GM18867 (cell line): Measurements from ENCODE around the gene APLN.

Source experiments
- ATAC-seq: cut with Tn5 transposase; IDR thresholded peaks from one replicate; pipeline ENCODE4 v1.9.1; 2021; ENCODE audit warnings: mild to moderate bottlenecking, moderate library complexity; ENCODE audit not compliant: unreplicated experiment

Gene APLN

GRCh38 chrX:129599996-129600395 lies 54.8 kb downstream of the APLN start:
- no peak for ATAC-seq

DNA sequence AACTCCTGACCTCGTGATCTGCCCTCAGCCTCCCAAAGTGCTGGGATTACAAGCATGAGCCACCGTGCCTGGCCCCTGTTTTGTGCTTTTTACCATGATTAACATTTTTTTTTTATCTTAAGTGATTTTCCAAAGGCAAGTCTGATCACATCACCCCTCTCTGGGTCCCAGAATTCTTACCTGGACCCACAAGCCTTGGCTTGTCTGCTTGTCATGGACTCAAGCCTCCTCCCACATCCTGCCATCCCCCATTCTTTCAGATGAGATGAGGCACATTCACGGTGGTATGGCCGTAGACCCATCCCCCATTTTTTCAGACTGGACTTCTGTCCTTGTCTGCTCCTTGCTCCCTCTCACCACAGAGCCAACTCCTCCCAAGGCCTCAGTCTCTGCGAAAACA lies 55.3 kb downstream of the APLN start:
- ATAC-seq, result no peak

DNA sequence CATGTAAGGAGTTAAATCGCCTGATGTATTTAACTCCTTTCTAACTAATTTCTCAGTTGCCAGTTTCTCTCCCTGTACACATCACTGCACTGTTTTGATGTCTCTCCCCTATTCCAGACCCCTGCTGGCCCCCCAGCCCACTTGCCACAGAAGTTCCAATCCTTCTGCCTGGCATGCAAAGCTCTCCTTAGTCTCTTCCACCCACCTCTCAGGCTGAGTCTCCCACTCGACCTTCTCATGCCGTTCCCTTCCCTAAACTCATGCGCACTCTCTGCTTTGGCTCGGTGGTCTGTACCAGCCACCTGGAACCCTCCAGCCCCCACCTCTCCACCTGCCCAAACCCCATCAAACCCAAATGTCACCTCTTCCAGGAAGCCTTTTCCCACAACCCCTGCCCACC lies 56.9 kb downstream of the APLN start:
- ATAC-seq, result no peak

DNA sequence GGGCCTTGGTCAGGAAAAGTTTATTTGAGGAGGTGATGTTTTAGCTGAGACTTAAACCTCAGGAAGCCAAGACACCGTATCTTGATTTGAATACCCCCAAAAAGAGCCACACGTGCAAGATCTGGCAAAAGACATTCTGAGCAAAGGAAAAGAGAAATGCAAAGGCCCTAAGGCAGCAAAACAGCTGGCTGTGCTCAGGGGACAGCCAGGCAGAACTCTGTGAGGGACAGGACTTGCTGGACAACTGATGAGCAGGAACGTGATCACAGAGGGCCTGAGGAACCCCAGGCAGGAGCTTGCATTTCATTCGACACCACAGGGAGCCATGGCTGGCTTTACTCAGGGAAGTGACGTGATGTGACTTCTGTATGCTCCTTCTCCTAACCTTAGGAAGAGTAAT lies 58.7 kb downstream of the APLN start:
- no peak for ATAC-seq
